ENCODE data around the gene DUSP15. TPM values are rescaled to one million over a fixed set of nuclear protein-coding genes. Genes with fewer than 3 reads are reported as not detected.
A peak's percentile ranks its signal among the peaks of the same experiment; 100 is the strongest.

DUSP15 gene
- total and polyA plus RNA-seq, 9 of the 15 experiments (the other 6 are each of a cell fraction or from before 2014, with no cell fraction given): 0.34 TPM; not detected in 8

DNA sequence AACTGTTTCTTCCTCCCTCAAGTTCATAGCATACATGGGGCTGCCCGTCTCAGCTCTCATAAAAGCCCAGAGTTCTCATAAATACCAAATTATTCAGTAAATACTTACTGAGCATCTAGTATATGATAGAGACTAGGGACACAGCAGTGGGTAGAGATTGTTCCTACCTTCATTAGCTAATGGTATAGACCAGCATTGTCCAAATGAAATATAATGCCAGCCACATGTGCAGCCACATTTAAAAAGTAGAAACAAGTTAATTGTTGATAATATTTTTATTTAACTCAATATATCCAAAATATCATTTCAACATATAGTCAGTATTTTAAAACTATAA, 1.3 kb upstream of the DUSP15 start:
- no peak for ATAC-seq
- Histone ChIP-seq H3K9ac (ENCODE audit: insufficient read depth in 1 of 2, low read depth in 2 of 2, low read length in 2 of 2) (no peak overlapping the region), H3K4me1 (replicated peaks in 1 of 2; ENCODE audit: control insufficient read depth in 2 of 2, insufficient read depth in 2 of 2, low read length in 2 of 2) (peaks cover 0 to 11% of the 10 kb centered on the region in 2 experiments; a peak in 2 of 5 replicates), H3K27ac (ENCODE audit: extremely low read depth, low read depth, low read length) (no peak overlapping the region), H3K9me1 (ENCODE audit: control insufficient read depth, insufficient read depth, low read length) (no peaks in the 10 kb centered on the region), H2AFZ (ENCODE audit: low read depth, low read length) (no peak overlapping the region), H3K4me2 (ENCODE audit: insufficient read depth, low read length) (no peak overlapping the region), H3K36me3 (ENCODE audit: control insufficient read depth, insufficient read depth, low read length) (no peaks in the 10 kb centered on the region), H3K4me3 (no peak overlapping the region), H4K20me1 (replicated peaks; ENCODE audit: control insufficient read depth, insufficient read depth, low read length) (peaks cover 12% of the 10 kb centered on the region), H3K9me3 (replicated peaks; ENCODE audit: control insufficient read depth, insufficient read depth, low read depth, low read length) (no peaks in the 10 kb centered on the region), H3K79me2 (ENCODE audit: control insufficient read depth, insufficient read depth, low read length) (no peaks in the 10 kb centered on the region), H3K27me3 (ENCODE audit: control insufficient read depth in 2 of 2, insufficient read depth in 2 of 2, low read length in 2 of 2) (peaks cover 43 to 54% of the 10 kb centered on the region in 2 experiments)
- intact Hi-C loops (cut with micrococcal nuclease): no loop called here
- ChIA-PET POLR2A (interaction anchor here (1.1 to 1.4 kb wide), 2 partner anchors 25 to 79 kb away, joined by 4 read pairs; no protein-coding TSS in a partner anchor), CTCF (ENCODE audit: low intra/inter-chr PET ratio) (no interaction called here)
- TF ChIP-seq ZFP36 (IDR thresholded peaks at IDR 0.05; ENCODE audit: low read depth, low read length, partially characterized antibody): no peak
- WGBS (ENCODE audit: insufficient coverage, low coverage, missing lambda C conversion rate): 6% methylated on average over 1 of the region's 1 CpG
- DNase-seq (ENCODE audit: extremely low read depth in 1 of 4, low spot score in 3 of 4): no peak
- BruUV-seq (replicated peaks): no TSS peak
- in situ Hi-C loops (cut with MboI): no loop called here
- FAIRE-seq: no peak

DNA sequence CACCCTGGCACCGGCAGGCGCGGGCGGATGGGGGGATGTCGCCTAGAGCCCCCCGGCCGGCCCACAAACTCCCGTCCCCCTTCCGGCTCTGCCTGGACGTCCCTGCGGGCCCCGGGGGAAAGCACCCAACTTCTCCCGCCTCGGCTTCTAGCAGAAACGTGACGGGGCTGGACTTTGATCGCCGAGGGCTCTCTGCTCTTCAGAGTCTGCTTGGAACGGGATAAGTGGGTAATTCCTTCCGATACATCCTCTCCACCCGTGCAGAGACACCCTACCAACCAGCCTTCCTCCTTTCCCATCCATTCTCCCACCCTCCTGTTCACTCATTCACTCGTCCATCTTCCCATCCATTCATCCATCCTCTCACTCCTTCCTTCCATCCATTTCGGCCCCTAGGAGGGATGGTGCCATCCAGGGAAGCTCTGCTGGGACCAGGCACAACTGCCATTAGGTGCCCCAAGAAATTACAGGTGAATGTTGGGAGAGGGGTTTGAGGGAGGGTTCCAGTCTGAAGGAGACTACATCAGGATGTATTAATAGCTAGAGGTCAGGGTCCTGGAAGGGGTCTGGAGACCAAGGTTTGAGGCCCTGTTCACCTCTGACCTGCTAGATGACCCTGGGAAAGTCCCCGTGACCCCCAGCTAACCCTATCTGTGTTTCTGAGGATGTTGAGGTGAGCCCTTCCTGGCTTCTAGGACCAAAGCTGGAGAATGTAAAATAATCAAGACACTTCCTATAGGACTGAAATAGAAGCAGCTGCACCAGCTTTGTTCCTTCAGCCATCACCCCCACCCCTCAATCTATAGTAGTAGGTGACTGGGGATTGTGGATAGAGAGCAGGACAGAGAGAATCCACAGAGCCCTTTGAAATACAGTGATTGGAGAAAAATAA, 645 bp upstream of the DUSP15 start:
- CTCF ChIA-PET (ENCODE audit: low intra/inter-chr PET ratio): interaction anchor here (0.7 kb wide), 1 partner anchor 17 kb away, joined by 3 read pairs; no protein-coding TSS in a partner anchor
- Histone ChIP-seq H3K79me2 (ENCODE audit: control insufficient read depth, insufficient read depth, low read length) (no peaks in the 10 kb centered on the region), H3K27ac (ENCODE audit: extremely low read depth, low read depth, low read length) (no peak overlapping the region), H3K4me2 (ENCODE audit: insufficient read depth, low read length) (no peak overlapping the region), H4K20me1 (replicated peaks; ENCODE audit: control insufficient read depth, insufficient read depth, low read length) (peaks cover 12% of the 10 kb centered on the region), H3K4me3 (no peak overlapping the region), H3K36me3 (ENCODE audit: control insufficient read depth, insufficient read depth, low read length) (no peaks in the 10 kb centered on the region), H3K9ac (ENCODE audit: insufficient read depth in 1 of 2, low read depth in 2 of 2, low read length in 2 of 2) (no peak overlapping the region), H3K9me1 (ENCODE audit: control insufficient read depth, insufficient read depth, low read length) (no peaks in the 10 kb centered on the region), H3K9me3 (replicated peaks; ENCODE audit: control insufficient read depth, insufficient read depth, low read depth, low read length) (no peaks in the 10 kb centered on the region), H2AFZ (ENCODE audit: low read depth, low read length) (no peak overlapping the region), H3K27me3 (ENCODE audit: control insufficient read depth in 2 of 2, insufficient read depth in 2 of 2, low read length in 2 of 2) (peaks cover 45 to 59% of the 10 kb centered on the region in 2 experiments), H3K4me1 (replicated peaks in 1 of 2; ENCODE audit: control insufficient read depth in 2 of 2, insufficient read depth in 2 of 2, low read length in 2 of 2) (peaks cover 0 to 11% of the 10 kb centered on the region in 2 experiments; a peak in 2 of 5 replicates)
- POLR2A ChIA-PET: interaction anchor here (1.1 to 1.4 kb wide), 2 partner anchors 26 to 79 kb away, joined by 4 read pairs; no protein-coding TSS in a partner anchor
- in situ Hi-C loops (cut with MboI): no loop called here
- TF ChIP-seq RBM34 (IDR thresholded peaks at IDR 0.05; ENCODE audit: borderline replicate concordance, insufficient read depth, low read length): no peak
- TF ChIP-seq EZH2 (IDR thresholded peaks at IDR 0.05; ENCODE audit: borderline replicate concordance, low read depth, low read length): peak; percentile 30; the same call in 1 of the 2 replicates
- ATAC-seq (no peak), FAIRE-seq (no peak), DNase-seq (ENCODE audit: extremely low read depth in 1 of 4, low spot score in 3 of 4) (no peak)
- intact Hi-C loops (cut with micrococcal nuclease): no loop called here
- no TSS peak for BruUV-seq (replicated peaks)
- 7% methylated on average over 19 of the region's 24 CpGs for WGBS (ENCODE audit: insufficient coverage, low coverage, missing lambda C conversion rate)
